ENCODE results near the gene VPS33B.
"Not testable (repeated sequence)": the region's sequence is repeated elsewhere in the genome, so short reads cannot be mapped to it uniquely, and the experiment has no call there.

The VPS33B gene

GRCh38 chr15:91031796-91032195, 9.4 kb upstream of the VPS33B start:
- no peak for DNase-seq (ENCODE audit: low spot score)

- no peak for DNase-seq (ENCODE audit: low spot score)
These were observed 5.3 kb upstream of the VPS33B start for GRCh38 chr15:91027677-91028076.

GRCh38 chr15:91023720-91024119, 1.3 kb upstream of the VPS33B start:
- no peak for DNase-seq (ENCODE audit: low spot score)

- peak; percentile 10 for DNase-seq (ENCODE audit: low spot score)
These were observed 387 bp upstream of the VPS33B start for GRCh38 chr15:91022832-91023129.

- peak; percentile 21 for DNase-seq (ENCODE audit: low spot score)
These were observed 799 bp downstream of the VPS33B start for GRCh38 chr15:91021516-91022074.

- no peak for DNase-seq (ENCODE audit: low spot score)
These were observed 4.2 kb downstream of the VPS33B start for GRCh38 chr15:91018158-91018557.

- no peak for DNase-seq (ENCODE audit: low spot score)
These were observed 4.7 kb downstream of the VPS33B start for GRCh38 chr15:91017716-91018115.

GRCh38 chr15:91013701-91014100, 8.7 kb downstream of the VPS33B start:
- not testable (repeated sequence) for DNase-seq (ENCODE audit: low spot score)

- DNase-seq (ENCODE audit: low spot score): no peak
These were observed 15.1 kb downstream of the VPS33B start for GRCh38 chr15:91007266-91007665.

GRCh38 chr15:91001209-91001608, 21.2 kb downstream of the VPS33B start:
- no peak for DNase-seq (ENCODE audit: low spot score)

- no peak for DNase-seq (ENCODE audit: low spot score)
These were observed 23.7 kb downstream of the VPS33B start for GRCh38 chr15:90998737-90999136.

- DNase-seq (ENCODE audit: low spot score): peak; percentile 96
These were observed 27.7 kb downstream of the VPS33B start, which contains the start of gene PRC1 for GRCh38 chr15:90994417-90995311. Gene PRC1, minus strand, starts transcription at chr15:90994535. Its CDS starts 118 bp downstream, at chr15:90994417.

GRCh38 chr15:90994059-90994416, 28.4 kb downstream of the VPS33B start:
- no peak for DNase-seq (ENCODE audit: low spot score)

GRCh38 chr15:90991587-90992285, 30.7 kb downstream of the VPS33B start:
- no peak for DNase-seq (ENCODE audit: low spot score)

- DNase-seq (ENCODE audit: low spot score): no peak
These were observed 31.9 kb downstream of the VPS33B start for GRCh38 chr15:90990446-90990845.

GRCh38 chr15:90989040-90989768, 33.2 kb downstream of the VPS33B start:
- DNase-seq (ENCODE audit: low spot score): no peak

- no peak for DNase-seq (ENCODE audit: low spot score)
These were observed 34.1 kb downstream of the VPS33B start for GRCh38 chr15:90988296-90988695.

- DNase-seq (ENCODE audit: low spot score): no peak
These were observed 34.7 kb downstream of the VPS33B start for GRCh38 chr15:90987561-90988141.

GRCh38 chr15:90986790-90987507, 35.4 kb downstream of the VPS33B start:
- DNase-seq (ENCODE audit: low spot score): no peak

GRCh38 chr15:90982135-90982534, 40.3 kb downstream of the VPS33B start:
- DNase-seq (ENCODE audit: low spot score): no peak

- no peak for DNase-seq (ENCODE audit: low spot score)
These were observed 40.7 kb downstream of the VPS33B start for GRCh38 chr15:90981681-90982080.
